Measurements from ENCODE around the gene SMYD3. TPM values are rescaled to one million over a fixed set of nuclear protein-coding genes. Genes with fewer than 3 reads are reported as not detected.

Gene SMYD3
- total RNA-seq, 4 donors from 2014 or later, result 15.6 to 21.1 (median 18.4) TPM

- no peak for TF ChIP-seq CTCF (IDR thresholded peaks at IDR 0.05; ENCODE audit: low read depth)
Observed at GRCh38 chr1:245901037-245901436, 606.0 kb downstream of the SMYD3 start.

- no peak for TF ChIP-seq CTCF (IDR thresholded peaks at IDR 0.05; ENCODE audit: low read depth)
Observed at GRCh38 chr1:245898581-245898980, 608.5 kb downstream of the SMYD3 start.

- no peak for TF ChIP-seq CTCF (IDR thresholded peaks at IDR 0.05; ENCODE audit: low read depth)
Observed at GRCh38 chr1:245896258-245896657, 610.8 kb downstream of the SMYD3 start.

GRCh38 chr1:245895455-245895959, 611.6 kb downstream of the SMYD3 start:
- TF ChIP-seq CTCF (IDR thresholded peaks at IDR 0.05; ENCODE audit: low read depth), result no peak

GRCh38 chr1:245894843-245895242, 612.2 kb downstream of the SMYD3 start:
- no peak for TF ChIP-seq CTCF (IDR thresholded peaks at IDR 0.05; ENCODE audit: low read depth)

GRCh38 chr1:245893025-245893424, 614.1 kb downstream of the SMYD3 start:
- no peak for TF ChIP-seq CTCF (IDR thresholded peaks at IDR 0.05; ENCODE audit: low read depth)

GRCh38 chr1:245888809-245889208, 618.3 kb downstream of the SMYD3 start:
- no peak for TF ChIP-seq CTCF (IDR thresholded peaks at IDR 0.05; ENCODE audit: low read depth)
